HUES64 (cell line): ENCODE measurements around the gene RAD21L1.

Experiments
- H3K27ac ChIP-seq: 2 replicates; pipeline ENCODE4 v1.7.0; 2013; ENCODE audit warnings: low read depth, low read length, inconsistent platforms
- H3K27me3 ChIP-seq: 2 replicates; pipeline ENCODE4 v1.6.1; 2013; ENCODE audit warnings: mild to moderate bottlenecking, low read length; ENCODE audit not compliant: insufficient read depth
- H3K36me3 ChIP-seq: 2 replicates; pipeline ENCODE4 v1.6.1; 2013; ENCODE audit warnings: mild to moderate bottlenecking, low read length; ENCODE audit not compliant: insufficient read depth
- H3K4me1 ChIP-seq: 2 replicates; pipeline ENCODE4 v1.6.1; 2013; ENCODE audit warnings: mild to moderate bottlenecking, low read length, moderate library complexity; ENCODE audit not compliant: insufficient read depth
- H3K4me3 ChIP-seq: 2 replicates; pipeline ENCODE4 v1.5.1; 2013; ENCODE audit warnings: mild to moderate bottlenecking, low read length, moderate library complexity
- H3K9ac ChIP-seq: 2 replicates; pipeline ENCODE4 v1.6.1; 2013; ENCODE audit warnings: mild to moderate bottlenecking, low read depth, low read length
- H3K9me3 ChIP-seq: 2 replicates; pipeline ENCODE4 v1.6.1; 2013; ENCODE audit warnings: low read depth, low read length; ENCODE audit not compliant: insufficient read depth
- WGBS: fragments of 150-250, 120-280 bp; methylation state at CpG from one replicate; pipeline ENCODE4 v1.1.7; 2013; ENCODE audit warnings: missing lambda C conversion rate; 5-methylcytosine and 5-hydroxymethylcytosine counted together

RAD21L1 gene

DNA sequence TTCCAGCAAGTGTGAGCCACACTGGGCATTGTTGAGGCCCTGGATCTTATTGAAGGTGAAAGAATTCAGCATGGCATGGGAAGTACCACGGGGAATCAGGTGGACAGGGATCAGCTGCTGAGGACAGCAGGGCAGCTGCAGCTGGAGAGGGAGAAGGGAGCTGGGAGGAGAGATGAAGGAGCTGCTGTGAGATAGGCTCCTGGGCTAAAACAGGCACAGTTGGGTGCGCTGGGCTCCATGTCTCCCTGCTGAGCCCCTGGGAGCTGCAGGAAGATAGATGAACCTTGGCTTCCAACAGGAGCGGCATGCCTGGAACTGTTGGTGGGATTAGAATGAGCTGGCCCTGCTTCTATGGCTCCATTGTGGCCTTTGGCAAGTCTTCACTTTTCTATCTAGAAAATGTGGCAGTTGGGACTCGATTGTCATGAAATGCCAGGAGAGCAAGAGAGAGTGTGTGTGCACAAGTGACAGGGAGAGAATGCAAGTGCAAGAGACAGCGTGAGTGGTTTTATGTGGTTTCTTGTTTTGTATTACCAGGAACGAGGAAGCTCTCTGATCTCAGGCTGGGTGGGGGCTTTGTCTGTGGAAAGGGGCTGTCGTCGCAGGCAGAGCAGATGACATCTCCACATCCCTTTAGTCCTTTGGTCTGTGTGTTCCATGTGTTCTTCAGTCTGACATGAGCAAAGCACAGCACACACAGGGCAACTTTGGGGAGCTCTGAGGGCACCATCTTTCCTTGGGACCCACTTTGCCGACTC is 60.6 kb downstream of the RAD21L1 start:
- no peak overlapping the region for H3K27ac ChIP-seq
- H3K4me3 ChIP-seq: no peak overlapping the region
- 88% methylated on average over 9 of the region's 9 CpGs for WGBS
- no peaks in the 10 kb centered on the region for H3K4me1 ChIP-seq
- H3K36me3 ChIP-seq: no peaks in the 10 kb centered on the region
- no peaks in the 10 kb centered on the region for H3K9me3 ChIP-seq
- no peak overlapping the region for H3K9ac ChIP-seq
- no peaks in the 10 kb centered on the region for H3K27me3 ChIP-seq

DNA sequence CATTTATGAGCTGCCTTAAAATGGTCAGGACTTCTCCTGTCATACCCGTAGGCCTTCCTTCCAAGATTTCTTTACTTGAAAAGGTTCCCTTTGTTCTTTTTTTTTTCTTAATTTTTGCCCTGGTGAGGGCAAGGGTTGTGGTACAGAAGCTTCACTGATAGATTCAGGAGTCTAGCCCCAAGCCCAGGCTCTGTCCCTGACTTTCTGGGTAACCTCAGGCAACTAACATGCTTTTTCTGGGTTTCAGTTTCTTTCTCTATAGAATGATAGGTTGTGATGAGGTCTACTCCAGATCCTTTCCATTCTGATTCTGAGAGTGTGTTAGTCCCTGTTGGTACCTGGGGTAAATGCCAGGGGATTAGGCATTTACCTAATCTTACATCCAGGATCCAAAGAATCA is 61.5 kb downstream of the RAD21L1 start:
- Histone ChIP-seq H3K9ac (no peak overlapping the region), H3K36me3 (no peaks in the 10 kb centered on the region), H3K27me3 (no peaks in the 10 kb centered on the region), H3K27ac (no peak overlapping the region), H3K4me3 (no peak overlapping the region), H3K4me1 (no peaks in the 10 kb centered on the region), H3K9me3 (no peaks in the 10 kb centered on the region)
- WGBS: 93% methylated on average over 1 of the region's 1 CpG

DNA sequence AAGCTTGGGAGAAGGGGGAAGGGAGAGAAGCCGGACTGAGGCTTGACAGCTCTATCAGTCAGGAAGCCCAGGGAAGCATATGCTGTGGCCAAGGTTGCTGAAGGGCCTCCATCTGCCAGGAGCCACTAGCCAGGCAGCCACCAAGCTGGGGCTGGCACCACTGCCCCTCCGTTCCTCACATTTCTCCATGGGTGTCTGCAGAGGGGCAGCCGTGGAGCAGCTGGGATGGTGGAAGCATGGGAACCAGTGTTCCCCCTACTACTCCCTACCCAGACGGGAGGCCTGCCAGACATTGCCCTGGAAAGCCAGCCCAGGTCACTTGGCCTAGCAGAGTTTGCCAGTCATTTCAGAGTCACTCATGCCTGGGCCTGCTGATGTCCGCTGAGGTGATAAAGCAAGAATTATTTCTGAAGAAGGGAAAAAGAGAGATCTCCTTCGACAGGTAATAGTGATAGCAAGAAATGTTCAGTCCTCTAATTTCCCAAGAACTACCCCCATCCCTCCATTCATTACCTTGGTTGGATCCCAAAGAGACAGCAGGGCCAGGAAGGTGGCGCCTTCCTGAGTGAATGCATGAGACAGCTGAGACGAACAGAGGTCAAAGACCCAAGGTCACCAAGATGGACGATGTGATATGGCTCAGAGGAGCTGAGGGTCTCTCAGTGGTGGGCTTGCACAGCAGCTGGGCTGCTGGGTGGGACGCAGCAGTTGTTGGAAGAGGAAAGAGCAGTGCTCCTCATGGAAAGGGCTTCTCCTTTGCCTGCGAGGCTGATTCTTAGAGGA is 62.1 kb downstream of the RAD21L1 start:
- Histone ChIP-seq H3K27me3 (no peaks in the 10 kb centered on the region), H3K4me1 (no peaks in the 10 kb centered on the region), H3K4me3 (no peak overlapping the region), H3K27ac (no peak overlapping the region), H3K9ac (no peak overlapping the region), H3K9me3 (no peaks in the 10 kb centered on the region), H3K36me3 (no peaks in the 10 kb centered on the region)
- WGBS: 93% methylated on average over 11 of the region's 11 CpGs

DNA sequence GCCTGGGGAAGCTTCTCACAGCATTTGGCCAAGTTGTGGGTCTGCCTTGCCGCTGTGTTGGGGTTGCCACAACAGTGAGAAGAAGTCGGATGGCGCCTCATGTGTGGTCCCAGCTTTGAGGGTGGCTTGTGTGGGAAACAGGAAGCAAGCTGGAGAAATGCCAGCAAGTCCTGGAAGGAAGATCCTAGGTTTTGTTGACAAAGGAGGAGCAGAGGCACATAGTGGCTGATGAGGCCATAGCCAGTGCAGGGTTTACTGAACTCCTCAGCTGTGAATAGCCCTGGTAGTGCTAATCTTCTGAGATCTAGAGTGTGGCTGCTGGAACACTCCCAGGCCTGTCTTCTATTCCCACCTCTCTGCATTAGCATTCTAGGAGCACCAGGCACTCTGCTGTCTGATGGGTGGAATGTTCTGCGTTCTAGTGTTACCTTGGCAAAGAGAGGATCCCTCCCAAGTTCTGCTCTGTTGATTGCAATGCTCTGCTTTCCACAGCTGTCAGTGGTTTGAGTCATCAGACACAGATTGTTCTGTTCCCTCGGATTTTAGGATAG is 65.4 kb downstream of the RAD21L1 start:
- no peak overlapping the region for H3K27ac ChIP-seq
- no peaks in the 10 kb centered on the region for H3K4me1 ChIP-seq
- no peaks in the 10 kb centered on the region for H3K9me3 ChIP-seq
- H3K9ac ChIP-seq: no peak overlapping the region
- no peaks in the 10 kb centered on the region for H3K36me3 ChIP-seq
- 79% methylated on average over 5 of the region's 5 CpGs for WGBS
- H3K4me3 ChIP-seq: no peak overlapping the region
- H3K27me3 ChIP-seq: no peaks in the 10 kb centered on the region

DNA sequence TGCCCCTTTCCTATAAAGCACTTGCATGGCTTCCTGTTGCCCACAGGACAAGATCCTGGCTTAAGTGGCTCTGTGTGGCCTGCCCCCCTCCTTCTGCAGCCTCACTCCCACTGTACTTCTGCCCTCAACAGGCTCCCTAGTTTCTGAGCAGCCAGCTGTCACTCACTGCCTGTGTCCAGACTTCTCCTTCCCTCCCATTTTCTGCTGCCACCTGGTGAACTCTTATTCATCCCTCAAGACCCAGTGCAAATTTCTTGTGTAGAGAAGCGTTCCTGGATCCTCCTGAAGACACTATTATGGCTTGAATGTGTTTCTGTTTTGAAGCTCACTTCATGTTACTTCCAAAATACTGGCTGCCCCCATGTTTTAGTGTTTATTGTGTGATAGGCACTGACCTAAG is 66.8 kb downstream of the RAD21L1 start:
- WGBS: 100% methylated on average over 1 of the region's 1 CpG
- no peaks in the 10 kb centered on the region for H3K27me3 ChIP-seq
- H3K9ac ChIP-seq: no peak overlapping the region
- no peaks in the 10 kb centered on the region for H3K4me1 ChIP-seq
- no peak overlapping the region for H3K4me3 ChIP-seq
- H3K36me3 ChIP-seq: no peaks in the 10 kb centered on the region
- H3K9me3 ChIP-seq: no peaks in the 10 kb centered on the region
- H3K27ac ChIP-seq: no peak overlapping the region

DNA sequence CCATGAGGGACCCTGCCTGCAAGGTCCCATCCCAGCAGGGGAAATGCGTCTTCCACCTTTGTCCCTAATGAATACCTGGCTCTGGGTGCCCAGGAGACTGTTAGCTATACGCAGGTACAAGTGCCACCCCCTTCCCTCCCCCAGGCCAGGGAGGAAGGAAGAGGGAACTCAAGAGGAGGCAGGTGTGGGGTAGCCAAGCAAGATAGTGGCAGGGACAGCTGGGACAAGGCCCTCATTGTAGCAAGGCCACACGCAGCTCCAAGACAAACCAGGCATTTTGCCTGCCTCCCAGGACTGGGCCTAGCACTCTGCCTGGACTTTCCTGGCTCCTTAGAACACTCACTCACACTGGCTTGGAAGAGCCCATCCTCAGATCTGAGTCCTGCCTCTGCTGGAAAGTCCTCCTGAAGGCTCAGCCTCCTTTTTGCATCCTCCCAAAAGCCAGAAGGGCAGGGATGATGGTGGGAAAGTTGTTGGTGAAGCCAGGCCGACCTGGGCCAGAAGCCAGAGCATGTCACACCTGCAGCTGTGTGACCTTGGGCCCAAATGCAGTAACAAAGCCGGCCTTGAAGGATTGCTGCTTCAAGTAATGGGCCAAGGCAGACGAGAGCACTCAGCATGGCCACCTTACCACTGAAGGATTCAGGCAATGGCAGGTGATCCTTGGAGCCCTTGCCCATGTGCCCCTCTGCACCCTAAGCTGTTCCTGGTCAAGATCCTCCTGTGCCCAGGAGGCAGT is 68.0 kb downstream of the RAD21L1 start:
- no peaks in the 10 kb centered on the region for H3K36me3 ChIP-seq
- H3K9ac ChIP-seq: no peak overlapping the region
- H3K9me3 ChIP-seq: no peaks in the 10 kb centered on the region
- 90% methylated on average over 6 of the region's 6 CpGs for WGBS
- no peak overlapping the region for H3K4me3 ChIP-seq
- H3K27ac ChIP-seq: no peak overlapping the region
- H3K4me1 ChIP-seq: no peaks in the 10 kb centered on the region
- H3K27me3 ChIP-seq: no peaks in the 10 kb centered on the region

DNA sequence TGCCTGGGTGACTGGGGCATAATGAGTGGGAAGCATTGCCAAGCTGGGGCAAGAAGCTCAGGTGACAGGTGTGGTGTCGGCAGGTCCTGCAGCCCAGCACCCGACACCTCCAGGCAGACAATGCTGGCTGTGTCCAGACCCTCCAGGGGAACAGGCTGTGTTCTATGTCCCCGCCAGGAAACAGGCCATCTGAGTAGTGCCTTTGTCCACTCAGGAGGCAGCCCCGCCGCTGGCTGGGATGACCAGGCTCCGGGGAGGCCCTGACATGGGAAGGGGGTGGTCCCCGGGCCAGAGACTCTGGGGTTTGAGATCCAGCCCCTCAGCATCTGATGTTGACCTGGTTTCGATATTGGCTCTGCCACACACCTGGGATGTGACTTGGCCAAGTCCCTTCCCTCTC is 68.7 kb downstream of the RAD21L1 start:
- H3K9me3 ChIP-seq: no peaks in the 10 kb centered on the region
- H3K36me3 ChIP-seq: no peaks in the 10 kb centered on the region
- H3K27me3 ChIP-seq: no peaks in the 10 kb centered on the region
- 94% methylated on average over 8 of the region's 8 CpGs for WGBS
- no peak overlapping the region for H3K9ac ChIP-seq
- H3K4me1 ChIP-seq: no peaks in the 10 kb centered on the region
- no peak overlapping the region for H3K27ac ChIP-seq
- no peak overlapping the region for H3K4me3 ChIP-seq

DNA sequence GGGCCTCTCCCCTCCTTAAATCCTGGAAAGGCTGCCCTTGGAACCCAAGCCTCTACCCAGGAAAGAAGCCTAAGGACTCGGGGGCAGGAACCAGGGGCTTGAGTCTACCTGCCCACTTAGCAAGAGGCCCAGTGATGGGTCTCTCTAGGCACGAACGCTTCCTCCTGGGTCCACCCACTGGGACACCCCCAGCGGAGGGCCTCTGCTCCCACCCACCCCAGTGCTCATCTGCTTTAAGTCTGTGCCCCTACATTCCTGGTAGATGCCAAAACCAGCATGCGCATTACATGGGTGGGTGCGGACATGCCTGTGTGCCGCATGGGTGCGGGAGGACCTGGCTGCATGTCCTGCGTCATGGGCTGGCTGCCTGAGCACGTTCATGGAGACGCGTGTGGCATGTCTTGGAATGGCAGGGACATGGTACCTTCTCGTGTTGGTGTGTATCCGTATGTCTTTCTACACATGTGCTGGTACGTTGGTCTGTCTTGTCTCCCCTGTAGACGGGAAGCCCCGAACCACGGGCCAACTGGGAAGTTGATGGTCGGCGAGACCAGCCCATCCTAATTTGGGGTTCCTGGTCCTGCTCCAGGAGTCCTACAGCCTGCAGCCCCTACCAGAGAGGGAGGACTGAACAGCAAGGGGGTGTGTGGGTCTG is 69.6 kb downstream of the RAD21L1 start:
- 93% methylated on average over 20 of the region's 20 CpGs for WGBS
- Histone ChIP-seq H3K9ac (no peak overlapping the region), H3K4me3 (no peak overlapping the region), H3K36me3 (no peaks in the 10 kb centered on the region), H3K27ac (no peak overlapping the region), H3K27me3 (no peaks in the 10 kb centered on the region), H3K4me1 (no peaks in the 10 kb centered on the region), H3K9me3 (no peaks in the 10 kb centered on the region)

DNA sequence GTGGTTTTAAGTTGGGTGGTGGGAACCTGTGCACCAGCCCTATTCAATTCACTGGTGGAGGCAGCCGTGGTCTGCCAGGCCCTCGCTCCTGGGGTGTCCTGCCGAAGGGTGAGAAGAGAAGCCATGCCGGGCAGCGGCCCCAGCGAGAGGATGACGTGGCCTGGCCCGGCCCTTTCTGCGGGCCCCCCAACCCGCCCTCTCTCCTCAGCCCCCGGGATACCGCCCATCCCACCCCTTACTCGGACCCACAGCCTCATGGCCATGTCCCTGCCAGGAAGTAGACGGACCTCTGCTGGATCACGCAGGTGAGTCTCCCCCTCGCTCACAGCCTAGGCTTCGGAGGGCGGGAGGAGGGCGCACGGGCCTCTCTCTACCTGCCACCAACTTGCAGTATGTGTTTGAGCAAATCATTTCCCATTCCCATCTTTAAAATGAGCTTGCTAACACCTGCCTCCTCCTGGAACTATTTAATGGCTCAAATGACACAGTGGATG is 70.3 kb downstream of the RAD21L1 start:
- 93% methylated on average over 20 of the region's 20 CpGs for WGBS
- Histone ChIP-seq H3K4me1 (peaks cover 6% of the 10 kb centered on the region; the same call in 1 of the 2 replicates), H3K9ac (no peak overlapping the region), H3K4me3 (no peak overlapping the region), H3K27ac (no peak overlapping the region), H3K27me3 (no peaks in the 10 kb centered on the region), H3K36me3 (no peaks in the 10 kb centered on the region), H3K9me3 (no peaks in the 10 kb centered on the region)

DNA sequence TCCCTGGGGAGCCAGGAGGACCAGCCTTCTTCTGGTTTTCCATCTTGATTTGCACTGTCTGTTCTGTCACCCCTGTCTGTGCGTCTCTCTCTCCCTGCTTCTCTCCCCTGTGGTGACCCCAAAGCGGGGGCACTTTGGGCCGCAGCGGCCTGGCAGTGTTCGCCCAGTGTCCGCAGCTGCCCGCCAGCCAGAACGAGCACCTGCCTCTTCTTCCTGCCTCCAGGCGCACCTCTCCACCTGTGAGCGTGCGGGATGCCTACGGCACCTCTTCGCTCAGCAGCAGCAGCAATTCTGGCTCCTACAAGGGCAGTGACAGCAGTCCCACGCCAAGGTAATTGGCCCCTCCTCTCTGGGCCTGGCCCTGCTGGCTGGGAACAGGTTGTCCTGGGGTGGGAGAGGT is 71.1 kb downstream of the RAD21L1 start:
- 90% methylated on average over 14 of the region's 14 CpGs for WGBS
- Histone ChIP-seq H3K27me3 (no peaks in the 10 kb centered on the region), H3K9me3 (no peaks in the 10 kb centered on the region), H3K4me1 (peaks cover 8% of the 10 kb centered on the region; the same call in 1 of the 2 replicates), H3K9ac (no peak overlapping the region), H3K36me3 (no peaks in the 10 kb centered on the region), H3K4me3 (no peak overlapping the region), H3K27ac (no peak overlapping the region)
